Measurements from ENCODE around the gene COLEC12.

Gene COLEC12

DNA sequence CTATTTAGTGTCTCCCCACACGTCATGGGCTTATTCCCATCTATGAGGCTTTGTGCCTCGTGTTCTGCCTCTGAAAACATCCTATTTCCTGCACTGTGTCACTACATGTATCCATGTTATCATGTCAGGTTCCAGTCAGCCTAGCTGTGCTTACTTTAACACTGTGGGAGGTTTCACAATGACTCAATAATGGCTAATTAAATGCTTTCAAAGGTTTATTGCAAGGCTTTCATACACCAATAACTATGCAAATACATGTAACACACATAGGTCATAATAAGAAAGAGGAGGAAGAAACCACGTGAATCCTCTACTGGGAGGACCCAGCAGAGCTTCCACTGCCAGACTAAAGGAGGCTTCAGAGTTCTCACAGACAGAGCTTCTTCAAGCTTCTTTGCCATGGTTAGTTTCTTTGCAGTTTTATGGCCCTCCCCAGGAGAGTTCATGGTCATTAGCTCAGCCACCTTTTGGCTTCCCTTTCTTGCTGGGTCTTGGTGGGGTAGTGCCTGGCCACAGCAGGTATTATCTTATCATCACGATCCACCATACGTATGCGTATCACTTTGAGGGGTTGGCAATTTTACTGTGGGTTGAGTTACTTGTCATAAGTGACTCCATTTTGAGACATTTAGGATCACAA is 5.1 kb upstream of the COLEC12 start:
- no peak for DNase-seq (ENCODE audit: low read depth)

DNA sequence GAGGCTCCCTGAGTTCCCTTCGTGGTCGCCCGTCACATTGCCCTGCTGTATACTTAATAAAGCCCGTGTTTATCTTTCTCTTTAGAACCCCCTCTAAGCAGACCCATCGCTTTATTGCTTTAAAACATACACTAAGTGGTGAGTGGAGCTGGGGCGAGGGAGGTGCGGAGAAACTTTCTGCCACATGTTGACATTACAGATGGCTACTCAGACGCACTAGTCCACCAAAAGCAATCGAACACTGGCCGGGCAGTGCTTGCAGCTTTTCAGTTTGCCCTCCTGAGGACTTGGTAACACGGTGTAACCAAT is 859 bp upstream of the COLEC12 start:
- DNase-seq (ENCODE audit: low read depth), result no peak

DNA sequence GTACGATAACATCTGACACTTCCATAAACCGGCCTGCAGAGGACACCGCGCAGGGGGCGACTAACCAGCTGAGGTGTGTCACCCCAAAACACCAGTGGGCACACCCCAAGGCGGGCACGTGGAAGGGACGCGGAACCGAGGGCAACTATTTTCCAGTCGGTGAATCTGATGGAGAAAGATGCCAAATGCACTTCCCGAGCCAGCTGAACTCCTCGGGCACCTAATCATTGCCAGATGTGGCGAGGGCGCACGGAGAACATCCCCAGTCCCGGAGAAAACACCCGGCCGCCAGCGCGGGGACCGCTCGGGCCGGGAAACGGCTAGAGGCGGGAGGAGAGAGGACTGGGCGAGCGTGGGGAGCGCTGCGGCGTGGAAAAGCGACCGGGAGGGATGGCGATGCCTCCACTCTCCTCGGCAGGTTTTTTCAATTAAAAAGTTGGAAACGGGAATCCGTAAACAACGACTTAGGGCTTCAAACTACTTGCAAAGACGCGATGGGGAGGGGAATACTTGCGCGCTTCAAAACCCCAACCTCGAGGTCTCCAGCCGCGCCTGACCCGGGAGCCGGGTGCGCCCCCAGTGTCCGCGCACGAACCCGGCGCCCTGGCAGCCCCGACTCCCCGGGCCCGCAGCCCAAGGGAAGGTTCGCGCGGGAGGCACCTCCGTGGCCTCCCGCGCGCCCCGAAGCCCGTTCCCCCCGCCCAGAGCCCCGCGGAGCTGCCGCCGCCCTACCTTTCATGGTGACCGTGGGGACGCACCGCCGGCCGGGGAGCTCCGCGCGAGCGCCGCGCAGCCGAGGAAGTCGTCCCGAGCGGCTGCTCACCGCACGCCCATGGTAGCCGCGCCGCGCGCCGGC is 497 bp downstream of the COLEC12 start:
- no peak for DNase-seq (ENCODE audit: low read depth)

DNA sequence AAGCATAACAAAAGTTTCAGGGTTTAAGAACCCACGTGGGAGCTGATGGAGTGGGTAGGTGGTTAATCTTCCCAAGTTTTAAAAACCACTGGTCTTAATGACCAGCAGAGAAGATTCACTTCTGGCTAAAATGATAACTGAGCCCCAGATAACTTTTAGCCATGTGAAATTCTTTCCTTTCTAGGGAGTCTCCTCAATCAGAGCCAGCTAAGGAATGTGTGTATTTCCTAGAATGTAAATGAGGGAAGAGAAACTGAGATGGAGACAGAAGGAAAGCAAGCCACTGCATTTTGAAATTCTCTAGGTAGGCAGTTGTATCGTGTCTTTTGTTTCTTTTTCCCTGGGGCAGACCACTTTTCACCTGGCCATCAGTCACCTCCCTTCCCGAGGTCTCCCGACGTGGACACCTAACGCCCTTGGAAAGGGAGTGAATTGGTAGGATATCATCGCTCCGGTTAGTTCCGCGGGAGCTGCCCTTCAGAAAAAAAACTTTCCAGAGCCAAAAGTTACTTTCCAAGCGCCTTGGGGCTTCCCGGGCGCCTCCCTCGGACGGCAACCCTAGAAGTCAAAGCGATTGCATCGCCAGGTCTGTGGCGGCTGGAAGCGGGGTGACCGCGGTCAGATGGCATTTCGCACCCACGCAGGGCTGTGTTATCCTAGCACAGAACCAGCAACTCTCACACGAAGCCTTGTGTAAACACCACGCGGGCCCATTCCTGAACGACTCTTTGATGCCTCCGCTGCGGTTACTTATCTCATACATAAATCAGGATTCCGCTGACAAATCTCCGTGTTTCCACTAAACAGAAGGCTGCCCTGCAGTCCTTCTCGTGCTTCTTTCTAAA is 1.3 kb downstream of the COLEC12 start:
- peak; percentile 46 for DNase-seq (ENCODE audit: low read depth)

DNA sequence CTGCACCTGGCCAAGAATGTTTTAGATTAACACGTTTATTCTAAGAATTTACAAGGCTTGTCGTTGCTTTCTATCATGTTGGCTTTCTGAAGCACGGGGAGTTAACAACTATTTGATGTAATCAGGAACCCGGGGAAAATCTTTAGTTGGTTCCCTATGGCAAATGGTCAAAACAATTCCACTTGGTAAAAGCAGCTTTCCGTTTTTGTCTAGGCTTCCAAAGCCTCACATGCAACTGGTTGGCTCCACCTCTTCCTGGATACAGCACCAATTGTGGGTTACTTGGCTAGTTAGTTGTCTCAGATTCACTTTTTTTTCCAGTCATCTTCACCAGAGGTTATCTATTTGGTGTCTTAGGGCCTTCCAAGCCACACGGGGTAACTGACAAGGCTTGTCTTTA is 2.8 kb downstream of the COLEC12 start:
- DNase-seq (ENCODE audit: low read depth), result no peak

DNA sequence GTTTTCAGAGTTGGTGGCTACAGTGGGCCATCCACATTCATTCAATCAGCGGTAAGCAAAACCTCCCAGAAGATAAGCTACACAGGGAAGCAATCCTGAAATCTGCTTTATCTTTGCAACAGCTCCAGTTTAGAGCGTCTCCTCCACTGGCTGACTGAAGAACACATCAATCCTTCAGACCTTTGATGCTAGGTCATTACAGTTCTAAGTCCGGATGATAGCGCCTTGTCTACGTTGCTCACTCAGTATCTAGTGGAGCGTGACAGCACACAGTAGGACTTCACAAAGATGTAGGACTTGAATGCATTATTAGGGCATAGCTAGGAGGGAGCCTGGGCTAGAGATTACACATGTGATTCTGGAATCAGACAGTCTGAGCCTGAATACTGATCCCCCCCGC is 5.0 kb downstream of the COLEC12 start:
- DNase-seq (ENCODE audit: low read depth), result no peak

DNA sequence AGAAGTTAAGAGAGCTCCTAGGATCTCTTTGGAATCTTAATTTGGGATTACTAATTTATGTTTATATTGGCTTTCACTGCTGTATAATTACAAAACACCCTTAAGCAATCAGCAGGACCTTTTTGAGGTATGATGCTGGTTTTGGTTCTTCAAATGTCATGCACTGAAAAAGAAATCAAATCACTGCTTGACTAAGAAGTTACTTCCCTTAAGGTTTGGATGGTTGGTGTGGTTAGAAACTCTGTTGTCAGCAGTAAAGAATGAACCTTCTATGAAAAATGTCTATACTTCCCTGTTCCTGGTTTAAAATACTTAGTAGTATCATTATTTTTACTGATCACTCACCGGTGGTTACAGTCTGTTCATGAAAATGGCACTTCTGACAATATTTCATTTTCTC is 5.5 kb downstream of the COLEC12 start:
- DNase-seq (ENCODE audit: low read depth), result no peak

DNA sequence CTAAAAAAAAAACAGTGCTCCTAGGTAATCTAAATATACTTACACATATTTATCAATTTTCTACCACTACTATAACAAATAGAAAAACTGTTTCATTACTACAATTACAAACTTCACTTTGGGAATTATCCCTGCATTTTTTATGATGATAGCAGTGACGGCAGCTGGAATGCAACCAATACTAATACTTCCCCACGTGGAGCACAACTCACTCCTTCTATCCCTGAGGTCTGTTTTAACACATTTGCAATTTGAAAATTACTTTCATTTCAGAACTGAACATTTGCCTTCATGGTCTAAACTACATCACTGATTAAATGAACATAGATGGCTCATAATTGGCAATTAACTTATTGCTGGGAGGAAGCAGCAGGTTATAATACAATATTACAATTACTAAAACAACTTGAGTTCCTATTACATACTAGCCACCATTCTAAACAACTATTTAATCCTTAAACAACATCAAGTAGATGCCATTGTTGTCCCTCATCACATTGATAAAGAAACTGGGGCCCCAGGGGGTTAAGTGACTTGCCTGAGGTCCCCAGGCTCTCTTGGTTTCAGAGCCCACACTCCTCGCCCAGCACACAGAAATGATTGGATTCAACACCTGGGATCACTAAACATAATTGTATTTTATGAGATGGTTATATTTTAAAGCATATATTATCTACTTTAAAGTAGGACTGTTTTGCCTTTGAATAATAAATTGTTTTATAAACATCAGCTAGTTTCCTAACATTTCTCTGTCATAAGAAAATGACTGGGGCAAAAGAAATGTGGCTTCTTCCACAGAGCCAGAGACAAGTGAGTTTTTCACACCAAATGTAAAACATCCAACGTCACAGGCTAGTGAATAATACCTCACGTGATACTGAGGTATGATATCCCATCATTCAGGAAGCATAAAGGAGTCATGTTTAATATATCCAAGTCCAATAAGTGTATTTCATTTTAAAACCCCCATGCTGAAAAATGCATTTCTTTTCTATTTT is 6.2 kb downstream of the COLEC12 start:
- no peak for DNase-seq (ENCODE audit: low read depth)

DNA sequence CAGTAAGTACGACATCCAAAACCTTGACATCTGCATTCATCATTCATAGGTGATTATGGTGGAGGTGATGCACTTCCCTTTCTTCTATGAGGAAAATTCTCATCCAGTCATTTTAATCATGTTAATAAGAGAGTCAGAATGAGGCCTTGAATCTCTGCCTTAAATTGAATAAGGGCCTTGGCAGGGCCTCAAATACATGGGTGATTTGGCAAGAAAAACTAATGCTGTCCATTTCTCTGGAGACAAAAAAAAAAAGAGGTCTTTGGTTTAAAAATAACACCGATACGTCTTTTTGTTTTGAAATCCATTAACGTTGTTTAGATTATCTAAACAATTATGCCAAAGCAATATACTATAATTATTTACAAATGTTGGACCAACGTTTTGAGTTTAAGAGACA is 8.1 kb downstream of the COLEC12 start:
- no peak for DNase-seq (ENCODE audit: low read depth)

DNA sequence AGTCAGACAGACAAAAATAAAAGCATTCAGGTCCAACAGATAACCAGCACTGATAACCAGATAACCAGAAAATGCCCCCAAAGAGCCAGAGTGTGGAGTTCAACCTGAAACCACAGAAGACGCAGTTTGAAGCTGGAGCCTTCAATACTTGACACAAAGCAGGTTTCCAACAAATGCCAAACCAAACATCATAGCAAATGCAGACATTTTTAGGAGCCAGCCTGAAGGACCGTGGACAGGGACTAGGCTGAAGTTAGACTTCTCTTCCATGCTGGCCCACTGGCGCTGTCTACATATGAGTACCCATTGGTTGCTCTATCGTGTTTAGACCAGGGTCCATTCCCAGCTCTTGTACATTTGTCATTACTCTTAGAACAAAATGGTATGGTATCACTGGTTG is 9.9 kb downstream of the COLEC12 start:
- DNase-seq (ENCODE audit: low read depth), result no peak

DNA sequence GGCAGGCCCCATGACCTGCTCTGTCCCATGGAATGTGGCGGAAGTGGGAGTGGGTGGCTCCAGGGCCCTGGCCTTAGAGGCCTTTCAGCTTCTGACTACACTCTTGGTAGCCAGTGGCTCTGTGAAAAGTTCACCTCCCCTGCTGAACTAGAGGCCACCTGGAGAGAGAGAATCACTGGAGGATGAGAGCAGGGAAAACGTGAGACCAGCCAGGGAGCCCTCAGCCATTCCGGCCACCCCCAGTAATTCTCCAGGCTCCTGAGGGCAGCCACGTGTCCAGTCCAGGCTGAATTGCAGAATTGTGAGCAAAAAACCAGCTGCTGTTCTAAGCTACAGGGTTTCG is 10.5 kb downstream of the COLEC12 start:
- DNase-seq (ENCODE audit: low read depth), result no peak

DNA sequence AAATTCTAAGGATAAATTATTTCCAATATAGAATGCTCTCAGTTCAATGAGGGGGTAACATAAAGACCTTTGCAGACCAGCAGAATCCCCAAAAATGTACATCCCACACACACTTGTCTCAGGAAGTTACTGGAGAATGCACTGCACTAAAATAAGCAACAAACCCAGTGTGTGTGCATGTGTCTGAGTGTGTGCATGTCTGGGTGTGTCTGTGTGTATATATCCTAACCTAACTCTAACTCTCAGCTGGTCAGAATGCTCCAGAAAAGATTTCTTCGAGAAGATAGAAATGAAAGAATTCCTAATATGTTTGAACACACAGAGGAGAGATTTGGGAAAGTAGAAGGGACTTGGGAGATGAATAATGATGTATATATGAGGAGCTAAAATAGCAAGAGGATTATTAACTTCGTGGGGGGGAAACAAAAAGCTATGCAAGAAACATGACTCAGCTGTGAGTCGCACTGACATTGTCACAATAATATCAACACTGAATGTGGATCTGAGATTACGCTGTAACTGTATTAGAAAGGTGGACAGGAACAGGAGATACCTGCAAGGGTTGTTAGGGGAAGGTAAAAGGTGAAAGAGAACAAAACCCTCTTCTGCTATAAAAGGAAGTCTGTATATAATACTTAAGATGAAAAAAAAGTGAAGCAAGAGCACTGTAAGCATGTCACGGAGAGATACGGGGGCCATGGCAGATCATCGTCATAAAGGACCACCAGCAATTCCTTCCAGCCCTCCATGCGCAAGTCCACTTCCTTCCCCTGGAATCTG is 11.1 kb downstream of the COLEC12 start:
- no peak for DNase-seq (ENCODE audit: low read depth)

DNA sequence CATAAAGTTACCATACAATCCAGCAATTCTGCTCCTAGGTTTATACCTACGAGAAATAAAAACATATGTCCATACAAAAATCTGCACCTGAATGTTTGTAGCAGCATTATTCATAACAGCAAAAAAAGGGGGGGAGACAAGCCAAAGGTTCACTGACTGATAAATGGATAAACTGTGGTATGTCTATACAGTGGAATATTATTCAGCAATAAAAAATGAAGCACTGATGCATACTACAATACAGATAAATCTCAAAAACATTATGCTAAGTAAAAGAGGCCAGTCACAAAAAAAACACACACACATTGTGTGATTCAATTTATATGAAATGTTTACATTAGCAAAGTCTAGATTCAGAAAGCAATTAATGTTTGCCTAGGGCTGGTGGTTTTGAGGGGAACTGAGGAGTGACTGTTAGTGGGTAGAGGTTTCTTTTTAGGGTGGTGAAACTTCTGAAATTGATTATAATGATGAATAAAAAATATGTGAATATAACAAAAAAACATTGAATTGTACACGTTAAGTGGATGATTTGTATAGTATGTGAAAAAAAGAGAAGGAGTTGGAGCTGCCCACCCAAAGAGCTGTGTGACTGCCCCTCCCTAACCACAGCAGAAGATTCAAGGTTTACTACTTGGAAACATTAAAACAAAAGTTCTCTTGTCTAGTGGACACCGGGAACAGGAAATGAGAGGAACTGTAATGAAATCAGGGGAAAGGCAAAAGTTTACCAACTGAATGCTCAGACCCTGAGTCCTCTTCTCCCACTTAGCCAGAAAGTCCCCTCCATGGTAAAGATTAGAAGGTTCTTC is 13.4 kb downstream of the COLEC12 start:
- DNase-seq (ENCODE audit: low read depth), result no peak

DNA sequence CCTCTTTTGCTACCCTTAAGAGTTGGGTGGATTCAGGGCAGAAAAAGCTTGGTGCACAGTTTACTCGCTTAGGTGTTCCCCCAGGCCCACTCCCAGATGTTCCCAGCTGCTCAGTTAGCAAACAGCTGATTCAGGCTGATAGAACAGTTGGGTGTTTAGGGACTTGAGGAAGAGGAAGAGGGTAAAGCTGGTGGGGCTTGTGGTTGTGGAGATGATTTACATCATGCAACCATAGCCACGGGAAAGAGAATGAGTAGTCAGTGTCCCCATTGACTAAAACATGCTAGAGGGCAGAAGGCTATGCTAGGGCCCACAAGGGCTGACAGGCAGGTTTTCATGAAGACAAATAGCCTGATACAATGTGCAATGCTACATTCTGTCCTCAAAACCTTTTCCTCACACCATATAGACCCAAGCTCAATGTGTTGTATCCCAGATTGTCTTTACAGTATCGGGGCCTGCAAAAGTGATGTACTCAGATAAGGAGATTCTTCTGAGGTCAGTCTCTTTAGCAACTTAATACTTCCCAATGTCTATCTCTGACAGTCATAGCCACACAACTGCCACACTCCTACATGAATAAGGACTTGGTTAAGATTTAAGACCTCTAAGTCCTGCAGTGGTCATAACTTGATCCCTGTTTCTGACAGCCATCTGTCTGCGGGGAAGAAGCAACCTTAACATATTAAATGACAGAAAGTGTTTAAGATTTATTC is 15.6 kb downstream of the COLEC12 start:
- DNase-seq (ENCODE audit: low read depth), result no peak

DNA sequence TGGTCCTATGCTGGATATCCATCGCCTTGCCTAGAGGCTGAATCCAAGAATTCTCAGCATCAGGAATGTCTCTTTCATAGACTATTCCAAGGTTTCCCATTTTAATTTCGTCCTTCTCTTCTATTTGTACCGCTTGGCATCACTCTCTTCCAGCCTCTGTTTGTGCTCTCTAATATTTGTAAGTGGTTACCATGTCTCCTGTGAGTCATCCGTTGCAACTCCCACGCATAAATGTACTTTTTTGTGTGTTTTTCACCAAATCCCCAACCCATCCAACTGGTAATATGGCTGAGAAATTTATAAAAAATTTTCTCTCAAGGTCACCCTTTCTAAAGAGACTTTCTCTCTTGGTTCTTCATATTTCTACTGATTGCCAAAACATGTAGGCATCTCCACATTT is 21.8 kb downstream of the COLEC12 start:
- DNase-seq (ENCODE audit: low read depth), result no peak

DNA sequence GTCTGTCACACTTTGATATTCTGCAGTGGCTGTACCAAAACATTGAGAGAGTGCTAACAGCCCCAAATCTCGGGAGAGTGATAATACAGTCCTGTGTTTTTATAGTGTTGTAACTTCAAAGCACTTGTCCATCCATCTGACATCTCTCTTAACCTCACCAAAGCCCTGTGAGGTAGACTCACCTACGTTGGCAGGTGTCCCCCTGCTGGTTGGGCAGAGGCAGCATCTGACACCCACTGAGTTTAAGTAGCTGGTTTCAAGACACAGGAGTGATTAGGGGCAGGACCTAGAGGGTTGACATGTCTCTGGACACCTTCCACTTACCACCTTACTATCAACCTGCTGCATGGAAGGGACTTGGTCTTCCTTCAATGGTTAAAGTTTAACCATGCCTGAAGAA is 22.9 kb downstream of the COLEC12 start:
- no peak for DNase-seq (ENCODE audit: low read depth)

DNA sequence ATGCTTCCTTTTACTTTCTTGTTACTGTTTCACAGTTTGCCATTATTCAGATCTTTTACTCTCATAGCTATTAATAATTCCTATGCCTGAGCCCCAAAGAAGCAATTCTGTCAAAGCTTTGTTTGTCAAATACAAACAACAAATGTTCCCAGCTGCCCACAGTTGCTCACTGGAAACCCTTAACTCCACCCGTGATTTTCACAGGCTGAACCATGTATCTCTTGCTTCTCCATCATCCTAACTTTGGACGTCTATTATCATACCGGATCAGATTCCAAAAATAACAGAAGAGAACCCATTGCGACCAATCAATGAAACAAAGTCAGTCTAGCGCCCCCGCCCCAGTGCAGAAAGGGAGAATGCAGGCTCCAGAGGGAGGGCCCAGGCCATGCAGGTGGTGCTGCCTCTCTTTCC is 24.2 kb downstream of the COLEC12 start:
- DNase-seq (ENCODE audit: low read depth), result no peak

DNA sequence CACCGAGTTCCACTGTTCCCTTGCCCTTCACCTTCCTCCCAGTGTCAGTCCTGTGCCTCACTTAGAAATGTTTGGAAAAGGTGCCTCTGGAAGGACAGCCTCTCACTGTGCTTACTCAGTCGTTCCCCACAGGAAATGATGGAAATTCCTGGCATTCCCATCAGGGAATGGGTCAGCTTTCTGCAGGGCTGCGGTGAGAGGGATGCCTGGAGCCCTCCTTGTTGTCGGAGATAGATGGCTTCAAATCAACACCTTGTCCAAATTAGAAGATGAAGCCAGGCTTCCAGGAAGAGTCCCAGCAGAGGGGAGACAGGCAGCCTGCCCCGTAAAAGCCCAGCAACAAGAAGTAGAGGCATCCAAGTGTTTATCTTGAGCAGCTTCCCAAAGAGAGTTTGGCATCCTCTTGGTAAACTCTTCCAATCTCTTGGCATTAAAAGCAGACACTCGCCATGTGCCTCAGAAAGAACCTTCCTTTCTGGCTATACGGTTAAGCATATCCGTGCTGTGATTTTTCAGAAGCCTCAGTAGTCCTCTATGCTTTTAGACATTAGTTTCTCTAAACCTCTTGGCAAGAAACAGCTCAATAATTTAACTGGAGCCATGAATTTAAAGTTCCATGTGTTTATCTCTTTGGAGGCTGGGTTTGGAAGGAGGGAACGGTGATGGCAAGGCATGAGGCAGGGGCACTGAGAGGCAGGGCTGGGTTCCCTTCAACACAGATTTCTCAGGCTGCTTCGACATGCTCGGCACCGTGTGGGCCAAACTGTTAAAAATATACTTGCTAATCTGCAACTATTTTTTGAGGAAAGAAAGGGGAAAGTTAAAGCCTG is 25.1 kb downstream of the COLEC12 start:
- DNase-seq (ENCODE audit: low read depth), result peak; percentile 79

DNA sequence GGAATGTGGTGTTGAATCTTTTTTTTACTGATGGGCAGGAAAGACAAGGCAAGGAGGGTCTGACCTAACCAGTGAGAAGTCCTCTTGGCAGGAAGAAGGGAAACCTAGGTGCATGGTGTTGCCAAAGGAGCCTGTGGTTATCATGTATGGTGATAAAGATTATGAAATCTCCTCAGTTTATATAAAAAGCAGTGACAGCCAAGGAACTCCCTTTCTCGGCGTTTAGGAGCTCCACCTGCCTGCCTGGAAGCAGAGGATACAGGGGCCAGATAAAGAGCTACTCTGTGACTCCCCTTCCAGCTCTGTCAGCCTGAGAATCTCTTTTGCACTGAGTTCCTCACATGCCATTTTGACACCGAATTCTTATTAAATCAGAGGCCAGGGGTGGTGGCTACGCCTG is 26.1 kb downstream of the COLEC12 start:
- DNase-seq (ENCODE audit: low read depth), result no peak
